B cell (primary cell): ENCODE measurements around the gene ADD3. TPM values are rescaled to one million over a fixed set of nuclear protein-coding genes. Genes with fewer than 3 reads are reported as not detected.

Experiments used
- ATAC-seq: fragments of 200-7000 bp; cut with Tn5 transposase; one replicate; pipeline ENCODE4 v1.10.0; 2021; ENCODE audit warnings: low read depth, mild to moderate bottlenecking, moderate number of reproducible peaks, moderate library complexity
- CTCF ChIA-PET: fragments of 350-600 bp; sonication (Branson Sonifier 250); formaldehyde crosslinking; loops from one replicate; lab custom pipeline; 2021; ENCODE audit warnings: antibody characterized with exemption, inconsistent platforms; lab: Charles Lee
- POLR2A ChIA-PET: fragments of 350-600 bp; sonication (Branson Sonifier 250); formaldehyde crosslinking; loops from one replicate; lab custom pipeline; 2021; ENCODE audit warnings: antibody characterized with exemption; lab: Charles Lee
- DNase-seq: peaks from one replicate; pipeline ENCODE4 v3.0.0; 2013
- H2AFZ ChIP-seq: 2 replicates; pipeline ENCODE4 v1.6.1; 2012; ENCODE audit warnings: mild to moderate bottlenecking, low read depth, low read length; ENCODE audit not compliant: insufficient read depth, poor library complexity, severe bottlenecking
- H3K27ac ChIP-seq, 2 donors: 1 replicate in 1 of 2; 2 replicates in 1 of 2; pipeline ENCODE4 v1.5.1; 2012 to 2013; ENCODE audit warnings: low read length in 2 of 2, mild to moderate bottlenecking in 2 of 2, moderate library complexity in 1 of 2
- H3K27me3 ChIP-seq, 4 experiments: fragments of 200-600 bp in 1 of 4; sonication (generic) in 1 of 4; replicated peaks in 1 of 4; 1 replicate in 2 of 4; 2 replicates in 2 of 4; pipeline versions ENCODE4 v1.6.1 to v1.7.0; 2013 to 2016; ENCODE audit warnings: low read length in 3 of 4, mild to moderate bottlenecking in 2 of 4, mixed read lengths in 1 of 4, moderate library complexity in 1 of 4; ENCODE audit not compliant: insufficient read depth in 4 of 4, control insufficient read depth in 3 of 4; ENCODE audit errors: control extremely low read depth in 1 of 4
- H3K36me3 ChIP-seq, 2 experiments: replicated peaks in 1 of 2; 1 replicate in 1 of 2; 2 replicates in 1 of 2; pipeline versions ENCODE4 v1.6.1 to v1.7.1; 2013; ENCODE audit warnings: low read length in 1 of 2; ENCODE audit not compliant: insufficient read depth in 2 of 2, control insufficient read depth in 1 of 2; ENCODE audit errors: control extremely low read depth in 1 of 2, extremely low read depth in 1 of 2
- H3K4me1 ChIP-seq, 2 donors: fragments of 200-600 bp in 1 of 2; sonication (generic) in 1 of 2; 1 replicate in 1 of 2; 2 replicates in 1 of 2; pipeline versions ENCODE4 v1.5.1 to v1.6.1; 2013 to 2017; ENCODE audit warnings: low read length in 2 of 2; ENCODE audit not compliant: control insufficient read depth in 2 of 2, insufficient read depth in 2 of 2
- H3K4me2 ChIP-seq: replicated peaks from 2 replicates; pipeline ENCODE3; 2012; ENCODE audit warnings: mild to moderate bottlenecking, low read depth, low read length; ENCODE audit not compliant: poor library complexity, severe bottlenecking
- H3K4me3 ChIP-seq, 5 experiments: fragments of 200-600 bp in 1 of 5; sonication (generic) in 1 of 5; 1 replicate in 3 of 5; 2 replicates in 2 of 5; pipeline versions ENCODE4 v1.5.1 to v1.7.0; 2011 to 2016; ENCODE audit warnings: low read length in 4 of 5, mild to moderate bottlenecking in 4 of 5, low read depth in 2 of 5, control low read depth in 1 of 5, moderate library complexity in 1 of 5; ENCODE audit not compliant: insufficient read depth in 1 of 5; ENCODE audit errors: control extremely low read depth in 1 of 5, extremely low read depth in 1 of 5
- H3K79me2 ChIP-seq: fragments of 200-600 bp; sonication (generic); one replicate; pipeline ENCODE4 v1.6.0; 2016; ENCODE audit warnings: low read length; ENCODE audit not compliant: control insufficient read depth, insufficient read depth
- H3K9ac ChIP-seq: fragments of 200-600 bp; sonication (generic); 2 replicates; pipeline ENCODE4 v1.6.1; 2017; ENCODE audit warnings: mild to moderate bottlenecking, low read length, moderate library complexity
- H3K9me3 ChIP-seq, 3 donors: one replicate each; pipeline versions ENCODE4 v1.6.1 to v1.7.1; 2013; ENCODE audit warnings: low read length in 2 of 3; ENCODE audit not compliant: control insufficient read depth in 2 of 3, insufficient read depth in 1 of 3; ENCODE audit errors: control extremely low read depth in 1 of 3
- H4K20me1 ChIP-seq: 2 replicates; pipeline ENCODE4 v1.6.0; 2012; ENCODE audit warnings: mild to moderate bottlenecking, low read length; ENCODE audit not compliant: insufficient read depth, control insufficient read depth, poor library complexity, severe bottlenecking
- H3K27ac Mint-ChIP-seq: one replicate; pipeline ENCODE4 v1.8.0; 2021; ENCODE audit warnings: mixed read lengths
- H3K27me3 Mint-ChIP-seq: one replicate; pipeline ENCODE4 v1.8.0; 2021; ENCODE audit warnings: mixed read lengths
- H3K4me1 Mint-ChIP-seq: one replicate; pipeline ENCODE4 v1.8.0; 2021; ENCODE audit warnings: mixed read lengths
- H3K4me3 Mint-ChIP-seq: one replicate; pipeline ENCODE4 v1.8.0; 2021; ENCODE audit warnings: mixed read lengths
- H3K9me3 Mint-ChIP-seq: one replicate; pipeline ENCODE4 v1.8.0; 2022; ENCODE audit warnings: mixed read lengths; ENCODE audit not compliant: insufficient read depth
- EZH2 ChIP-seq: IDR thresholded peaks from 2 replicates; pipeline ENCODE4 v1.6.1; 2012; ENCODE audit warnings: borderline replicate concordance, low read depth, mild to moderate bottlenecking, moderate library complexity, low read length; ENCODE audit not compliant: insufficient read depth, poor library complexity, severe bottlenecking
- WGBS: methylation state at CpG from one replicate; pipeline ENCODE4 v1.1.5; 2013; ENCODE audit warnings: missing lambda C conversion rate; ENCODE audit not compliant: insufficient coverage; 5-methylcytosine and 5-hydroxymethylcytosine counted together
- intact Hi-C: fragments of 100-400 bp; cut with micrococcal nuclease; formaldehyde crosslinking; loops from one replicate; pipeline ENCODE4 v1.10.0; 2022
- polyA plus RNA-seq: library from polyadenylated mRNA; depleted of rRNA; stranded (reverse); fragments of >200 nt; gene quantifications from 2 replicates; pipeline ENCODE4 v1.2.3, GENCODE V29; 2012
- total RNA-seq, 2 donors: library from RNA; stranded (reverse); fragments of 120-200 nt in 1 of 2; gene quantifications; 1 replicate in 1 of 2; 2 replicates in 1 of 2; pipeline versions ENCODE4 v1.2.3 to v1.2.4, GENCODE V29; 2013 to 2022
- TF ChIP-seq, protein P1 (sequence below): fragments of 200-600 bp; IDR thresholded peaks from one replicate; pipeline ENCODE4 v1.8.0; 2022; ENCODE audit warnings: antibody characterized with exemption, mild to moderate bottlenecking

Gene ADD3
- total and polyA plus RNA-seq, 2 donors (not counting 1 experiment from before 2014, with no cell fraction given): 156 to 185 TPM

DNA sequence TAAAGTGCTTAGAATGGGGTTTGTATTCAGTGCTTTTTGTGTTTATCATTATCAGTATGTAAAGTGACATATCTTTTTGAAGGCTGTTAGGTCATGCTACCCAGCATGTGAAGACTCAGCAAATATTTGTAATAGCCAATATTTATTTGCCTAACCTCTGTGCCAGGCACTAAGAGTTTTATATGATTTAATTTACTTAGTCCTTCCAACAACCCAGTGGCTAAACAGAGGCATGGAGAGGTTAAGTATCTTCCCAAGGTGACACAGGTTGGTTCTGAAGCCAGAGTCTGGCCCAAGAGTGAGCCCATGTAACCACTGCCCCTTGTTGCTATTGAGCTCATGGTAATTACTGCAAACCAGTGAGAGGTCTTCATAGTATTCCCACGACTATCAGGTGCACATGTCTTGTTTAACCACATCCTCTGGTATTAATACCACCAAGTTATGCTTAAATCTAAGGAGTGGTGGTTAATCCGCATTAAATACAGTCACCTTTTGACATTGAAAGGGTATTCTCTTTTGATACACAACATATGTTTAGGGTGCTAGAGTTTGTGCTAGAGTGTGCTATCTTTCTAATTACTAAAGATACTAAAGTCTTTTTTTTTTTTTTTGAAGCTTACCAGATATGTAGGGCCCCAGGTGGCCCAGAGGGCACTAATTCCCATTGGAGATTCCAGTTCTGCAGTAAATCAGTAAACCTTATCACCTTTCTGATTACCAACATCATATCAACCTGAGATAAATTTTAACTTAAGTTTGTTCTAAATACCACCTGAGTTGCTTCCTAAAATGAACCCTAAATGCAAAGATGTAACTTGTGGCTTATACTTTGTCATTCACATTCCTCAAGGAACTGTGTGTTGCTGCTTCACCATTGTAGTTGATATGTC is 2.9 kb downstream of the ADD3 start:
- Histone ChIP-seq H3K79me2 (peaks cover 73% of the 10 kb centered on the region), H3K27ac (peak overlapping the region; percentile 13 to 64), H3K4me3 (peak overlapping the region in 1 of 5 experiments; percentile 84), H4K20me1 (peaks cover 11% of the 10 kb centered on the region), H3K9ac (peak overlapping the region; percentile 91), H3K4me2 (peak overlapping the region; percentile 95), H3K36me3 (no peaks in the 10 kb centered on the region), H2AFZ (no peak overlapping the region), H3K4me1 (peaks cover 41 to 47% of the 10 kb centered on the region in 2 donors), H3K9me3 (no peaks in the 10 kb centered on the region), H3K27me3 (no peaks in the 10 kb centered on the region)
- Mint-ChIP-seq H3K4me1 (peaks cover 52% of the 10 kb centered on the region), H3K9me3 (no peaks in the 10 kb centered on the region), H3K4me3 (peak overlapping the region; percentile 38), H3K27ac (peak overlapping the region; percentile 71), H3K27me3 (no peaks in the 10 kb centered on the region)
- ChIA-PET CTCF (interaction anchor here (1.0 to 1.8 kb wide), 4 partner anchors 32 to 197 kb away, joined by 3 to 8 read pairs (median 3); partner anchors contain the start of gene MXI1), POLR2A (no interaction called here)
- intact Hi-C loops: loop anchor here (1.0 kb wide), 1 partner anchor 59 kb away; no protein-coding TSS in a partner anchor
- DNase-seq: no peak
- ATAC-seq: no peak
- no peak for TF ChIP-seq EZH2
- TF ChIP-seq, protein P1, sequence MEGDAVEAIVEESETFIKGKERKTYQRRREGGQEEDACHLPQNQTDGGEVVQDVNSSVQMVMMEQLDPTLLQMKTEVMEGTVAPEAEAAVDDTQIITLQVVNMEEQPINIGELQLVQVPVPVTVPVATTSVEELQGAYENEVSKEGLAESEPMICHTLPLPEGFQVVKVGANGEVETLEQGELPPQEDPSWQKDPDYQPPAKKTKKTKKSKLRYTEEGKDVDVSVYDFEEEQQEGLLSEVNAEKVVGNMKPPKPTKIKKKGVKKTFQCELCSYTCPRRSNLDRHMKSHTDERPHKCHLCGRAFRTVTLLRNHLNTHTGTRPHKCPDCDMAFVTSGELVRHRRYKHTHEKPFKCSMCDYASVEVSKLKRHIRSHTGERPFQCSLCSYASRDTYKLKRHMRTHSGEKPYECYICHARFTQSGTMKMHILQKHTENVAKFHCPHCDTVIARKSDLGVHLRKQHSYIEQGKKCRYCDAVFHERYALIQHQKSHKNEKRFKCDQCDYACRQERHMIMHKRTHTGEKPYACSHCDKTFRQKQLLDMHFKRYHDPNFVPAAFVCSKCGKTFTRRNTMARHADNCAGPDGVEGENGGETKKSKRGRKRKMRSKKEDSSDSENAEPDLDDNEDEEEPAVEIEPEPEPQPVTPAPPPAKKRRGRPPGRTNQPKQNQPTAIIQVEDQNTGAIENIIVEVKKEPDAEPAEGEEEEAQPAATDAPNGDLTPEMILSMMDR: no peak
- WGBS: no CpG with 5 or more reads among the region's 2 CpGs

DNA sequence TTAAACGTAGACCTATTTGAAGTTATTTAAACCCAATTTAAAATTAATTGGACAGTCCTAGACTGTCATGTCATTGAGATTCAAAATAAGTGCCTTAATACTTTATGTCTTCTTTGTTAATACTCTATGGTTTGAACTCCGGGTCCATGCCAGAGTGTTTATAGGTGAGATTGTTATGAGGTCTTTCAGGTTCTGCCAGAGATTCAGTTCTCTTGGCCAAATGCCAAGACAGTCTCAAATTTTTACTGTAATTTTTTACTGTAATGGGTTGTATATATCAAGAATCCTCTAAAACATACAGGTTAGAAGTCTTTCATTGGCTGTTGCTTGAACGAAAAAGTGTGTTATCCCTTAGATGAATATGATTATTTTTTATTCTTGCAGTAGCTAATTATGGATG is 3.9 kb downstream of the ADD3 start:
- POLR2A ChIA-PET: no interaction called here
- no peak overlapping the region for H3K27ac ChIP-seq
- H3K4me3 Mint-ChIP-seq: no peak overlapping the region

More for the DNA sequence above, 3.9 kb downstream of the ADD3 start:
- Mint-ChIP-seq H3K27ac (no peak overlapping the region), H3K9me3 (no peaks in the 10 kb centered on the region), H3K27me3 (no peaks in the 10 kb centered on the region), H3K4me1 (peaks cover 62% of the 10 kb centered on the region)
- Histone ChIP-seq H2AFZ (no peak overlapping the region), H4K20me1 (peaks cover 21% of the 10 kb centered on the region), H3K79me2 (peaks cover 83% of the 10 kb centered on the region), H3K9ac (no peak overlapping the region), H3K4me1 (peaks cover 43 to 54% of the 10 kb centered on the region in 2 donors), H3K9me3 (no peaks in the 10 kb centered on the region), H3K36me3 (no peaks in the 10 kb centered on the region), H3K4me2 (no peak overlapping the region), H3K4me3 (no peak overlapping the region), H3K27me3 (no peaks in the 10 kb centered on the region)
- TF ChIP-seq, protein P1: no peak
- no peak for TF ChIP-seq EZH2
- CTCF ChIA-PET: no interaction called here
- ATAC-seq: no peak
- no peak for DNase-seq
- no CpG with 5 or more reads among the region's 3 CpGs for WGBS
- intact Hi-C loops: no loop called here
